ENCODE measurements around the gene BHLHE40. TPM values are rescaled to one million over a fixed set of nuclear protein-coding genes. Genes with fewer than 3 reads are reported as not detected.
A peak's percentile ranks its signal among the peaks of the same experiment; 100 is the strongest.

The BHLHE40 gene
- polyA plus RNA-seq, 1 of the 3 experiments (the other 2 are of a cell fraction) = 62.2 TPM

DNA sequence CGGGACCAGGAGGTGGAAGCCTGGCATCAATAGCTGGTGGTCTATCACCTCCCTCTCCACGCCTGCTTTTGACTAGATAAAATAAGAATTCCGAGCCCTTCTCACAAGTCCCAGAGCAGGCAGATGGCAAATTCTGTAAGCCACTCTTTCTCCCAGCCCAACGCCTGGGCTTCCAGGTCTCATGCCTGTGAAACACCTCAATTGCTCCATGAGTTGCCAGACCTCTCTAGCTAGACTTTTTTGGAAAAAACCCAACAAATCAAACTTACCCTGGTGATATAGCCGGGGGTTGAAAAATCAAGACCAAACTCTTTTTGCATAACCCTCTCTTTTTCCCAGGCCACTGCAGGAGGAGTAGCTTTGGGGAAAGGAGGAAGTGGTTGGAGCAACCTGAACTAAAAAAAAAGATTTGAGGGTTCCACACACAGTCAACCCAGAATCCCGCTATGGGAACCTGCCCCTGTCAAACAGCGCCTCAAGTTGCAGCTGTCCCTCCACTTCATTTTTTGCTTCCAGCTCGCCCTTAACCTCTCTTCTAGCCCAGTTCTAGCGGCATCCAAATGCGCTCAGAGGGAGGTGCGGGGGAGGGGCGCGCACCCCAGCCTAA lies 7.0 kb downstream of the BHLHE40 start:
- no peaks in the 10 kb centered on the region for H3K9me3 ChIP-seq
- H3K27me3 ChIP-seq (ENCODE audit: insufficient read depth) = no peaks in the 10 kb centered on the region
- H3K4me1 ChIP-seq (ENCODE audit: control insufficient read depth in 1 of 2, insufficient read depth in 2 of 2, low read depth in 1 of 2, low read length in 1 of 2) = peaks cover 40 to 50% of the 10 kb centered on the region in 2 experiments
- no peaks in the 10 kb centered on the region for H3K9me2 ChIP-seq
- H3K36me3 ChIP-seq (replicated peaks in 1 of 2; ENCODE audit: control insufficient read depth in 1 of 2, insufficient read depth in 2 of 2, low read length in 1 of 2) = peaks cover 25% of the 10 kb centered on the region in 2 experiments
- DNase-seq = no peak
- peak overlapping the region in 1 of 2 experiments; percentile 39; a peak in 2 of 4 replicates for H3K4me3 ChIP-seq (ENCODE audit: low read depth in 2 of 2, low read length in 1 of 2)
- peaks cover 44% of the 10 kb centered on the region for H3F3A ChIP-seq (replicated peaks; ENCODE audit: insufficient read depth)
- CTCF ChIA-PET = interaction anchor here (0.6 to 16.3 kb wide), 10 partner anchors 8 to 345 kb away, joined by 3 to 277 read pairs (median 4); no protein-coding TSS in a partner anchor
- H3K27ac ChIP-seq (ENCODE audit: low read depth in 2 of 2, low read length in 1 of 2) = peak overlapping the region; percentile 90 to 95
- TF ChIP-seq, protein P1, sequence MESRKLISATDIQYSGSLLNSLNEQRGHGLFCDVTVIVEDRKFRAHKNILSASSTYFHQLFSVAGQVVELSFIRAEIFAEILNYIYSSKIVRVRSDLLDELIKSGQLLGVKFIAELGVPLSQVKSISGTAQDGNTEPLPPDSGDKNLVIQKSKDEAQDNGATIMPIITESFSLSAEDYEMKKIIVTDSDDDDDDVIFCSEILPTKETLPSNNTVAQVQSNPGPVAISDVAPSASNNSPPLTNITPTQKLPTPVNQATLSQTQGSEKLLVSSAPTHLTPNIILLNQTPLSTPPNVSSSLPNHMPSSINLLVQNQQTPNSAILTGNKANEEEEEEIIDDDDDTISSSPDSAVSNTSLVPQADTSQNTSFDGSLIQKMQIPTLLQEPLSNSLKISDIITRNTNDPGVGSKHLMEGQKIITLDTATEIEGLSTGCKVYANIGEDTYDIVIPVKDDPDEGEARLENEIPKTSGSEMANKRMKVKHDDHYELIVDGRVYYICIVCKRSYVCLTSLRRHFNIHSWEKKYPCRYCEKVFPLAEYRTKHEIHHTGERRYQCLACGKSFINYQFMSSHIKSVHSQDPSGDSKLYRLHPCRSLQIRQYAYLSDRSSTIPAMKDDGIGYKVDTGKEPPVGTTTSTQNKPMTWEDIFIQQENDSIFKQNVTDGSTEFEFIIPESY (IDR thresholded peaks at IDR 0.05; ENCODE audit: borderline replicate concordance, low read depth) = no peak
- WGBS (ENCODE audit: low lambda C conversion rate) = 37% methylated on average over 13 of the region's 13 CpGs
- H3K4me2 ChIP-seq = peak overlapping the region; percentile 73
- 0 out of 2 replicates have a peak overlapping the region, but pooled peaks have one; percentile 31 for H2AFZ ChIP-seq (ENCODE audit: low read depth)
- H3K9ac ChIP-seq = peak overlapping the region; percentile 75
- peaks cover 14% of the 10 kb centered on the region for H4K20me1 ChIP-seq (ENCODE audit: insufficient read depth)
- peaks cover 40% of the 10 kb centered on the region for H3K79me2 ChIP-seq (ENCODE audit: insufficient read depth)
- POLR2A ChIA-PET = interaction anchor here (1.0 to 2.7 kb wide), 4 partner anchors 8 to 71 kb away, joined by 4 to 16 read pairs (median 9); no protein-coding TSS in a partner anchor

DNA sequence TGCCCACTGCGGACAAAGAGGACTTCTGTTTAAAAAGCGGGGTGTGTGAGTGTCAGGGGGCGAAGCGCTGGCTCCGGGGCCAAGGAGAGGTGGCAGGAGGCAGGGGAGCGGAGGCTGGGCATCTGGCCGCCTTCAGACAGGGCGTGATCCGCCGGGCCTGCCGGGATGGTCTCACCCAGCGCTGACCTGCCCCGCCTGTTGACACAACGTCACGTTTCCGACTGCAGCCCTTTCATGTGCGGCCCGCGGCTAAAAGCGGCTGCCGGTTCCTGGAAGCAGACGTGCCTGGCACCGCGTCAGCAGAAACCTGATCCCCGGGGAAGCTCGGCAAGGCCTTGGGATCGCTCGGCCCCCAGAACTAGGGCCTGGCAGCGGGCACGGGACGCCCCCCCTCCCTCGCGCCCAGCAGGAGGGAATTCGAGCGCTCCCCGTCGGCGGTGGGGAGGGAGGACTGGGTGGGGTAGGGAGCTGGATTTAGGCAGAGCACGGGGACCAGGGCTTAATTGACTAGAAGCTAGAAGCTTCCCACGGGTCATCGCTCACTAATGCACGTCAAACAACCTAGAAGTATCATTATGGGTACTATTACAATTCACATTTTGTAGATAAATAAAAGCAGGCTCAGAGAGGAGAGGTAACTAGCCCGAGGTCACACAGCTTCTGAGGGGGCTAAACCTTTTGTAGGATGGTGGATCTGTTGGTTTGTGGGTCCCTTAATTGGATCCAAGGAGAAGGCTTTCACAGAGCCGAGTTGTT lies 7.7 kb downstream of the BHLHE40 start:
- H2AFZ ChIP-seq (ENCODE audit: low read depth) = peak overlapping the region; percentile 86
- TF ChIP-seq, protein P2, sequence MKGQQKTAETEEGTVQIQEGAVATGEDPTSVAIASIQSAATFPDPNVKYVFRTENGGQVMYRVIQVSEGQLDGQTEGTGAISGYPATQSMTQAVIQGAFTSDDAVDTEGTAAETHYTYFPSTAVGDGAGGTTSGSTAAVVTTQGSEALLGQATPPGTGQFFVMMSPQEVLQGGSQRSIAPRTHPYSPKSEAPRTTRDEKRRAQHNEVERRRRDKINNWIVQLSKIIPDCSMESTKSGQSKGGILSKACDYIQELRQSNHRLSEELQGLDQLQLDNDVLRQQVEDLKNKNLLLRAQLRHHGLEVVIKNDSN (IDR thresholded peaks at IDR 0.05; ENCODE audit: borderline replicate concordance, low read depth) = 0 out of 2 replicates have a peak, but pooled peaks have one; percentile 21
- peak; percentile 92 for TF ChIP-seq MXI1 (IDR thresholded peaks at IDR 0.05; ENCODE audit: low read depth, low read length)
- no peak for TF ChIP-seq NRF1 (IDR thresholded peaks at IDR 0.05; ENCODE audit: low read depth, low read length)
- TF ChIP-seq EP300 (IDR thresholded peaks at IDR 0.05; ENCODE audit: borderline replicate concordance in 1 of 2, low read depth in 1 of 2, low read length in 1 of 2) = peak; percentile 80 to 83
- no peak for TF ChIP-seq YY1 (IDR thresholded peaks at IDR 0.05; ENCODE audit: low read depth)
- TF ChIP-seq, protein P3, sequence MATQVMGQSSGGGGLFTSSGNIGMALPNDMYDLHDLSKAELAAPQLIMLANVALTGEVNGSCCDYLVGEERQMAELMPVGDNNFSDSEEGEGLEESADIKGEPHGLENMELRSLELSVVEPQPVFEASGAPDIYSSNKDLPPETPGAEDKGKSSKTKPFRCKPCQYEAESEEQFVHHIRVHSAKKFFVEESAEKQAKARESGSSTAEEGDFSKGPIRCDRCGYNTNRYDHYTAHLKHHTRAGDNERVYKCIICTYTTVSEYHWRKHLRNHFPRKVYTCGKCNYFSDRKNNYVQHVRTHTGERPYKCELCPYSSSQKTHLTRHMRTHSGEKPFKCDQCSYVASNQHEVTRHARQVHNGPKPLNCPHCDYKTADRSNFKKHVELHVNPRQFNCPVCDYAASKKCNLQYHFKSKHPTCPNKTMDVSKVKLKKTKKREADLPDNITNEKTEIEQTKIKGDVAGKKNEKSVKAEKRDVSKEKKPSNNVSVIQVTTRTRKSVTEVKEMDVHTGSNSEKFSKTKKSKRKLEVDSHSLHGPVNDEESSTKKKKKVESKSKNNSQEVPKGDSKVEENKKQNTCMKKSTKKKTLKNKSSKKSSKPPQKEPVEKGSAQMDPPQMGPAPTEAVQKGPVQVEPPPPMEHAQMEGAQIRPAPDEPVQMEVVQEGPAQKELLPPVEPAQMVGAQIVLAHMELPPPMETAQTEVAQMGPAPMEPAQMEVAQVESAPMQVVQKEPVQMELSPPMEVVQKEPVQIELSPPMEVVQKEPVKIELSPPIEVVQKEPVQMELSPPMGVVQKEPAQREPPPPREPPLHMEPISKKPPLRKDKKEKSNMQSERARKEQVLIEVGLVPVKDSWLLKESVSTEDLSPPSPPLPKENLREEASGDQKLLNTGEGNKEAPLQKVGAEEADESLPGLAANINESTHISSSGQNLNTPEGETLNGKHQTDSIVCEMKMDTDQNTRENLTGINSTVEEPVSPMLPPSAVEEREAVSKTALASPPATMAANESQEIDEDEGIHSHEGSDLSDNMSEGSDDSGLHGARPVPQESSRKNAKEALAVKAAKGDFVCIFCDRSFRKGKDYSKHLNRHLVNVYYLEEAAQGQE (IDR thresholded peaks at IDR 0.05; ENCODE audit: low read depth, low read length) = no peak
- peak; percentile 90 for TF ChIP-seq NFIC (IDR thresholded peaks at IDR 0.05; ENCODE audit: borderline replicate concordance)
- TF ChIP-seq ELF1 (IDR thresholded peaks at IDR 0.05) = peak; percentile 48; the same call in 1 of the 2 replicates
- no peak for TF ChIP-seq RFX5 (IDR thresholded peaks at IDR 0.05; ENCODE audit: low read length)
- peak; percentile 68; the same call in 1 of the 2 replicates for TF ChIP-seq POLR2AphosphoS5 (IDR thresholded peaks at IDR 0.05; ENCODE audit: low read depth, low read length)
- TF ChIP-seq, protein P4, sequence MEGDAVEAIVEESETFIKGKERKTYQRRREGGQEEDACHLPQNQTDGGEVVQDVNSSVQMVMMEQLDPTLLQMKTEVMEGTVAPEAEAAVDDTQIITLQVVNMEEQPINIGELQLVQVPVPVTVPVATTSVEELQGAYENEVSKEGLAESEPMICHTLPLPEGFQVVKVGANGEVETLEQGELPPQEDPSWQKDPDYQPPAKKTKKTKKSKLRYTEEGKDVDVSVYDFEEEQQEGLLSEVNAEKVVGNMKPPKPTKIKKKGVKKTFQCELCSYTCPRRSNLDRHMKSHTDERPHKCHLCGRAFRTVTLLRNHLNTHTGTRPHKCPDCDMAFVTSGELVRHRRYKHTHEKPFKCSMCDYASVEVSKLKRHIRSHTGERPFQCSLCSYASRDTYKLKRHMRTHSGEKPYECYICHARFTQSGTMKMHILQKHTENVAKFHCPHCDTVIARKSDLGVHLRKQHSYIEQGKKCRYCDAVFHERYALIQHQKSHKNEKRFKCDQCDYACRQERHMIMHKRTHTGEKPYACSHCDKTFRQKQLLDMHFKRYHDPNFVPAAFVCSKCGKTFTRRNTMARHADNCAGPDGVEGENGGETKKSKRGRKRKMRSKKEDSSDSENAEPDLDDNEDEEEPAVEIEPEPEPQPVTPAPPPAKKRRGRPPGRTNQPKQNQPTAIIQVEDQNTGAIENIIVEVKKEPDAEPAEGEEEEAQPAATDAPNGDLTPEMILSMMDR (IDR thresholded peaks at IDR 0.05) = peak; percentile 19; the same call in 1 of the 2 replicates
- peak; percentile 47; the same call in 1 of the 2 replicates for TF ChIP-seq FOSL2 (IDR thresholded peaks at IDR 0.05; ENCODE audit: borderline replicate concordance, low read depth)
- peak; percentile 83 for TF ChIP-seq RCOR1 (IDR thresholded peaks at IDR 0.05; ENCODE audit: low read length)
- peak; percentile 28 for TF ChIP-seq RAD21 (IDR thresholded peaks at IDR 0.05; ENCODE audit: low read length)
- TF ChIP-seq TEAD4 (IDR thresholded peaks at IDR 0.05; ENCODE audit: borderline replicate concordance, insufficient read depth) = 0 out of 2 replicates have a peak, but pooled peaks have one; percentile 56

More for the DNA sequence above, 7.7 kb downstream of the BHLHE40 start:
- Histone ChIP-seq H3F3A (replicated peaks; ENCODE audit: insufficient read depth) (peaks cover 38% of the 10 kb centered on the region), H3K4me1 (ENCODE audit: control insufficient read depth in 1 of 2, insufficient read depth in 2 of 2, low read depth in 1 of 2, low read length in 1 of 2) (peaks cover 40 to 50% of the 10 kb centered on the region in 2 experiments), H3K79me2 (ENCODE audit: insufficient read depth) (peaks cover 34% of the 10 kb centered on the region), H3K9me2 (no peaks in the 10 kb centered on the region), H3K9me3 (no peaks in the 10 kb centered on the region), H3K4me2 (peak overlapping the region; percentile 73), H3K27ac (ENCODE audit: low read depth in 2 of 2, low read length in 1 of 2) (peak overlapping the region; percentile 90 to 95), H4K20me1 (ENCODE audit: insufficient read depth) (peaks cover 11% of the 10 kb centered on the region), H3K9ac (peak overlapping the region; percentile 75), H3K27me3 (ENCODE audit: insufficient read depth) (no peaks in the 10 kb centered on the region), H3K36me3 (replicated peaks in 1 of 2; ENCODE audit: control insufficient read depth in 1 of 2, insufficient read depth in 2 of 2, low read length in 1 of 2) (peaks cover 18 to 22% of the 10 kb centered on the region in 2 experiments), H3K4me3 (ENCODE audit: low read depth in 2 of 2, low read length in 1 of 2) (peak overlapping the region; percentile 39 to 49)
- WGBS (ENCODE audit: low lambda C conversion rate) = 5% methylated on average over 21 of the region's 44 CpGs
- CTCF ChIA-PET = interaction anchor here (0.6 to 16.3 kb wide), 9 partner anchors 8 to 344 kb away, joined by 3 to 277 read pairs (median 4); no protein-coding TSS in a partner anchor
- POLR2A ChIA-PET = interaction anchor here (0.7 to 2.7 kb wide), 6 partner anchors 9 to 476 kb away, joined by 3 to 16 read pairs (median 6); no protein-coding TSS in a partner anchor
- DNase-seq = peak; percentile 92
